MM.1S (cell line): ENCODE data around the gene HOXC11.

Source experiments
- DNase-seq: peaks from one replicate; pipeline ENCODE4 v3.0.0-alpha.2; 2015
- H2AFZ ChIP-seq: fragments of 300-600 bp; sonication (generic); 2 replicates; pipeline ENCODE4 v1.6.0; 2016; ENCODE audit warnings: antibody characterized with exemption, low read length
- H3F3A ChIP-seq: fragments of 300-600 bp; sonication (generic); 2 replicates; pipeline ENCODE4 v1.6.1; 2016; ENCODE audit warnings: mild to moderate bottlenecking, antibody characterized with exemption, low read length, moderate library complexity, mixed read lengths; ENCODE audit not compliant: insufficient read depth
- H3K27ac ChIP-seq: fragments of 300-600 bp; sonication (generic); 2 replicates; pipeline ENCODE4 v1.5.1; 2016; ENCODE audit warnings: mild to moderate bottlenecking, low read length
- H3K27me3 ChIP-seq: fragments of 300-600 bp; sonication (generic); replicated peaks from 2 replicates; pipeline ENCODE4 v1.6.0; 2016; ENCODE audit warnings: low read length; ENCODE audit not compliant: insufficient read depth
- H3K36me3 ChIP-seq: fragments of 300-600 bp; sonication (generic); replicated peaks from 2 replicates; pipeline ENCODE4 v1.6.1; 2016; ENCODE audit warnings: mild to moderate bottlenecking, low read length, mixed read lengths; ENCODE audit not compliant: insufficient read depth
- H3K4me1 ChIP-seq: fragments of 300-600 bp; sonication (generic); 2 replicates; pipeline ENCODE4 v1.6.1; 2016; ENCODE audit warnings: low read length, mixed read lengths
- H3K4me2 ChIP-seq: fragments of 300-600 bp; sonication (generic); 2 replicates; pipeline ENCODE4 v1.6.0; 2016; ENCODE audit warnings: low read depth, low read length
- H3K4me3 ChIP-seq: fragments of 300-600 bp; sonication (generic); 2 replicates; pipeline ENCODE4 v1.5.1; 2016; ENCODE audit warnings: low read length, mixed read lengths
- H3K79me2 ChIP-seq: fragments of 300-600 bp; sonication (generic); 2 replicates; pipeline ENCODE4 v1.6.1; 2016; ENCODE audit warnings: mixed run types, low read length, mixed read lengths
- H3K9ac ChIP-seq: fragments of 300-600 bp; sonication (generic); 2 replicates; pipeline ENCODE4 v1.6.1; 2016; ENCODE audit warnings: low read length, mixed read lengths
- H3K9me2 ChIP-seq: fragments of 300-600 bp; sonication (generic); replicated peaks from 2 replicates; pipeline ENCODE4 v1.6.1; 2016; ENCODE audit warnings: mild to moderate bottlenecking, low read length, mixed read lengths; ENCODE audit not compliant: insufficient read depth
- H3K9me3 ChIP-seq: fragments of 300-600 bp; sonication (generic); replicated peaks from 2 replicates; pipeline ENCODE4 v1.6.1; 2016; ENCODE audit warnings: mild to moderate bottlenecking, low read length, mixed read lengths; ENCODE audit not compliant: insufficient read depth
- H4K20me1 ChIP-seq: fragments of 300-600 bp; sonication (generic); 2 replicates; pipeline ENCODE4 v1.6.1; 2016; ENCODE audit warnings: mild to moderate bottlenecking, low read length, moderate library complexity, mixed read lengths; ENCODE audit not compliant: insufficient read depth
- EZH2 ChIP-seq: fragments of 300-600 bp; sonication (generic); optimal IDR thresholded peaks from 2 replicates; pipeline ENCODE3; 2017; ENCODE audit warnings: low read depth, mild to moderate bottlenecking, antibody characterized with exemption, low read length, mixed read lengths
- EZH2phosphoT487 ChIP-seq: fragments of 300-600 bp; sonication (generic); IDR thresholded peaks from 2 replicates; pipeline ENCODE4 v1.6.1; 2018; ENCODE audit warnings: antibody characterized with exemption, low read length
- TF ChIP-seq, protein P1 (sequence below): fragments of 300-600 bp; sonication (generic); IDR thresholded peaks from 2 replicates; pipeline ENCODE4 v1.5.1; 2016; ENCODE audit warnings: antibody characterized with exemption, low read length, mixed read lengths

The HOXC11 gene

GRCh38 chr12:53953831-53954693, 18.9 kb upstream of the HOXC11 start:
- Histone ChIP-seq H3K27me3 (peaks cover 99% of the 10 kb centered on the region), H3K4me3 (no peak overlapping the region), H3K9me2 (no peaks in the 10 kb centered on the region), H2AFZ (no peak overlapping the region), H3K9me3 (no peaks in the 10 kb centered on the region), H3F3A (no peaks in the 10 kb centered on the region), H3K4me1 (0 out of 2 replicates have a peak, but pooled peaks cover 5% of the 10 kb centered on the region), H3K36me3 (no peaks in the 10 kb centered on the region), H3K9ac (no peak overlapping the region), H3K79me2 (no peaks in the 10 kb centered on the region), H4K20me1 (no peaks in the 10 kb centered on the region), H3K4me2 (no peak overlapping the region), H3K27ac (no peak overlapping the region)
- TF ChIP-seq EZH2: no peak
- TF ChIP-seq, protein P1, sequence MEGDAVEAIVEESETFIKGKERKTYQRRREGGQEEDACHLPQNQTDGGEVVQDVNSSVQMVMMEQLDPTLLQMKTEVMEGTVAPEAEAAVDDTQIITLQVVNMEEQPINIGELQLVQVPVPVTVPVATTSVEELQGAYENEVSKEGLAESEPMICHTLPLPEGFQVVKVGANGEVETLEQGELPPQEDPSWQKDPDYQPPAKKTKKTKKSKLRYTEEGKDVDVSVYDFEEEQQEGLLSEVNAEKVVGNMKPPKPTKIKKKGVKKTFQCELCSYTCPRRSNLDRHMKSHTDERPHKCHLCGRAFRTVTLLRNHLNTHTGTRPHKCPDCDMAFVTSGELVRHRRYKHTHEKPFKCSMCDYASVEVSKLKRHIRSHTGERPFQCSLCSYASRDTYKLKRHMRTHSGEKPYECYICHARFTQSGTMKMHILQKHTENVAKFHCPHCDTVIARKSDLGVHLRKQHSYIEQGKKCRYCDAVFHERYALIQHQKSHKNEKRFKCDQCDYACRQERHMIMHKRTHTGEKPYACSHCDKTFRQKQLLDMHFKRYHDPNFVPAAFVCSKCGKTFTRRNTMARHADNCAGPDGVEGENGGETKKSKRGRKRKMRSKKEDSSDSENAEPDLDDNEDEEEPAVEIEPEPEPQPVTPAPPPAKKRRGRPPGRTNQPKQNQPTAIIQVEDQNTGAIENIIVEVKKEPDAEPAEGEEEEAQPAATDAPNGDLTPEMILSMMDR: no peak
- TF ChIP-seq EZH2phosphoT487: no peak
- DNase-seq: no peak

DNA sequence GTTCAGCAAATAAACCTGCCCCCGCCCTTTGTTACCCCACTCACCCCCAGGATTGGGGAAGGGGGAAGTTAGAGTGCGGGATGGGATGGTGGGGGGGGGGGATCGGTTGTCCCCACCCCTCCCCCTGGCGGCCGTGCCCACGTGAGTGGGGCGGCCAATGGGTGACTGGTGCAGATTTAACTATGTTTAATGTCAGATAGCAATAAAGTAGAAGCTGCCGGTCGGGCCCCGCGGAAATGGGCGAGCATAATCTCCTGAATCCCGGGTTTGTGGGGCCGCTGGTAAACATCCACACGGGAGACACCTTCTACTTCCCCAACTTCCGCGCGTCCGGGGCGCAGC, 18.3 kb upstream of the HOXC11 start, which contains the start of gene HOXC12:
Gene HOXC12 (plus strand): TSS at position 210 of the 342 bp plus-strand sequence. CDS start 27 bp downstream, at position 237.
- Histone ChIP-seq H3K9me2 (no peaks in the 10 kb centered on the region), H3K4me2 (no peak within 1 kb of the TSS), H3K9me3 (no peaks in the 10 kb centered on the region), H2AFZ (no peak within 1 kb of the TSS), H3K79me2 (no peaks in the 10 kb centered on the region), H3K4me1 (0 out of 2 replicates have a peak, but pooled peaks cover 5% of the 10 kb centered on the region), H3F3A (no peaks in the 10 kb centered on the region), H3K4me3 (no peak within 1 kb of the TSS), H3K36me3 (no peaks in the 10 kb centered on the region), H3K27me3 (peaks cover 99% of the 10 kb centered on the region), H4K20me1 (no peaks in the 10 kb centered on the region), H3K9ac (no peak within 1 kb of the TSS), H3K27ac (no peak within 1 kb of the TSS)
- TF ChIP-seq, protein P1: no peak
- TF ChIP-seq EZH2 (no peak), EZH2phosphoT487 (no peak)
- no peak for DNase-seq

- Histone ChIP-seq H3K9me3 (no peaks in the 10 kb centered on the region), H3K4me2 (no peak overlapping the region)
Observed at GRCh38 chr12:53955036-53955775, 17.7 kb upstream of the HOXC11 start.

More at GRCh38 chr12:53955036-53955775, 17.7 kb upstream of the HOXC11 start:
- Histone ChIP-seq H3K79me2 (no peaks in the 10 kb centered on the region), H3K4me1 (0 out of 2 replicates have a peak, but pooled peaks cover 5% of the 10 kb centered on the region), H3K27ac (no peak overlapping the region), H3K4me3 (no peak overlapping the region), H3F3A (no peaks in the 10 kb centered on the region), H3K36me3 (no peaks in the 10 kb centered on the region), H3K9me2 (no peaks in the 10 kb centered on the region), H2AFZ (no peak overlapping the region), H4K20me1 (no peaks in the 10 kb centered on the region), H3K27me3 (peaks cover 99% of the 10 kb centered on the region), H3K9ac (no peak overlapping the region)
- TF ChIP-seq, protein P1: no peak
- TF ChIP-seq EZH2 (no peak), EZH2phosphoT487 (no peak)
- DNase-seq: no peak
